Measurements from ENCODE around the gene LRRC4.

Gene LRRC4

DNA sequence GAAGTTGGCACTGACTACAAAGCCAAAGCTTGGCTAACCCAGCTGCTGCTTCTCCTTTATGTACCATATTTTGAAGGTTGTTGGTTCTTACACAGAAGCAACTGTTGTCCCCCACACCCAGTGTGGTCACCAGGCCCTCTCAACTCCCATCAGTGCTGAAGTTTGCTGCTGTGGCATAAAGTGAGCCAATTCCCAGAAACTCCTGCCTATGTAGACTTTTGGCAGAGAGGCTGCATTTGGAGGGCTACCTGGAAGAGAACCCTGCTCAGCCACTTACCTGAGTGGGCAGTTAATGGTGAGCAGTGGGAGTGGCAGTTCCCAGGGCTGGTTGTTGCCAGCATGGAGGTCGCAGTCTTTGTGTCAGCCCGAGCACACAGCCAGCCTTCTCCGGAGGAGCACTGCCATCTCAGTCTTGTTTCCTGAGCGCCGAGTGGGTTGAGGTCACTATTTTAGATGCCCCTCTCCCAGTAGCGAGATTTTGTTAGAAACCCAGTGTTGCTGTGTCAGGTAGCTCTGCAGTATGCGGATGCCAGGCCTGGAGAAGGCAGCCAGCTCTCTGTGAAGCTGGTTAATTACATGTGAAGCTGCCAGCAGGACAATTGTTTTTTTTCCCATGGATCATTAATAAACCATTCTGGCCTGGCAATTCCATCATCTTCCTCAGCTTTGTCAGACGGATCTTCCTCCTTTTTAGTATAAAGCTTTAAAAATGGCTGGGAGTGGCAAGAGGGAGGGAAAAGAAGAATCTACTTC is 24.5 kb downstream of the LRRC4 start:
- DNase-seq (ENCODE audit: low read depth), result no peak

DNA sequence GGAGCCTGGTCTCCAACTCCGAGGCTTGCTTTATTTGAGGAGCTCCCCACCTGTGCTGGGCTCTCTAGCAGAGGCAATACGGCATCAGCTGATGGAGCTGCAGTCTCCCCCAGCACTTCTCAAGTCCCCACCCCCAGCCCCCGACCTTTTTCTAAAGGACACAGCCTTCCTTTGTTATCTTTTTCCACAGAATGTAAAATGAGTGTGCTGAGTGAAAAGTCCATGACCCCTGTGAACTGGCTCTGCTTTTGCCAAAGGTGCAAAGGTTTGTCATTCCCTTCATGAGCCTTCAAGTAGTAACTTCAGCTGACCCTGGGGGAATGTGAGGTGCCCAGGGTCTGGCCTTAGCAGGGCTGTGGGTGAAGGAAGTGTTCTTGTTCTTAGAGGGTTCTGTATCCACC is 25.5 kb downstream of the LRRC4 start:
- no peak for DNase-seq (ENCODE audit: low read depth)

DNA sequence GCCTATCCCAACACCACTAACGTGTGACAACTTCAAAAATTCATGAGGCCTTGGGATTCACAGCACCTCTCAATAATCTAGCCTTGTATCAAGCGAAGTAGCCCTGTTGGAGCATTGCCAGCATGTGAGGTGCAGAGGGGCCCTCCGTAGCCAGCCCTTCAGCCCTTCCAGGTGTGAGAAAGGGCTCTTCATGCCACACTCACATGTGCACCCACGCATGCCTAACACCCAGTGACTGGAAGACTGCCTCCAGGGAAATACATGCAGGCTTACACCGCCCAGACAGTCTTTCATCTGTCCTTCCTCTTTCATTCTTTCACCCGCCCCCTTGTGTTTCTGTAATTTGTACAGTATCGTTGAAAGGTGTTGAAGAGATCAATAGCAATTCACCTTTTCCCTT is 26.1 kb downstream of the LRRC4 start:
- no peak for DNase-seq (ENCODE audit: low read depth)

DNA sequence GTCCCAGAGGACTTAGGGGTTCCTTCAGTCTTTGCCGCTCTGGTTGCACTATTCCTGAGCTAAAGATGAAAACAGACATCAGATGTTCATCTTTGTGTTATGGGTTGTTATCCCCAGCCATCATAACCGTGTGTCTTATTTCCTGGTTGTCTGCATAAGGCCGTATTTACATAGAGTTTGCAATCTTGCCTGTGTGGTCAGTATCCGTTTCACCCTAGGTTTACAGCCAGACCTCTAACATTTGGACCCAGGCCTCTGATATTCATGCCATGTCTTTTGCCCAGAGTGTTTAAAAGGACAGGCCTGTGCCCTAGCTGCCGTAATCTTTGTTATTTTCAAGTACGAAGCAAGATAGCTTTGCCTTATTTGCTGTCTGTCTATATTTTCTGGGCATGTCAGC is 26.6 kb downstream of the LRRC4 start:
- no peak for DNase-seq (ENCODE audit: low read depth)

GRCh38 chr7:128003787-128004186 is 27.4 kb downstream of the LRRC4 start:
- no peak for DNase-seq (ENCODE audit: low read depth)

DNA sequence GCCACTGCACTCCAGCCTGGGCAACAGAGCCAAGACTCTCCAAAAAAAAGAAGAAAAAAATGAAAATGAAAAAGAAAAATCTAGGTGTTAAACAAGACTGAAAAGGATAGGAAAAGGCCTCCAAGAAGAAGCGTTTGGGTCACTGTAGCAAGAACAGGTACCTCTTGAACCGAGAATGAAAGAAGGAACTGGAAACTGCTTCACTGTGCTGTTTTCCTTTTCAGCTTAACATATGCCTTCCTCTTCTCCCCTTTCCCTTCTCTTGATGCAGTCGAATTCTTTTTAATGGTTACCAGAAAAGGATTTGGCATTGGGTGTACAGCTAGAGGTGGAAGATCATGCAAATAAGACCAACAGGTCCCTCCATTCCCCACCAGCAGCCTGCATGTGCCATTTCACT is 28.1 kb downstream of the LRRC4 start:
- no peak for DNase-seq (ENCODE audit: low read depth)

DNA sequence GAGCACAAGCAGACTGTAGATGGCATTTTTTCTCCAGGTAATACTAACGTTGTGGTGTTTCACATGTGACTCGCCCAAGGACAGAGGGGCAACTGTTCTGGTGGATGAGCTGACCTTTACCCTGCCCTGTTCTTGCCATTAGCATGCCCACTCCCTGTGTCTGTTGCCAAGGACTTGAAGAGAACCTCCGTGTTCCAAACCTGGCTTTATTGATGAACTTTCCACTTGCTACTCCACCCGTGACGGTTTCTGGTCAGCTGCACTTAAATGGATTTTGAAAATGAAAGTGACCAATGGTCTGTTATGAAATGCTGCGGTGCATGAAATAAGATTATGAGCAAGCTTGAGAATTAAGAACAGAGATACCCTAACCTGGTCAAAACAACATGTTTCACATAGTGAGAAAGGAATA is 30.4 kb downstream of the LRRC4 start:
- no peak for DNase-seq (ENCODE audit: low read depth)

GRCh38 chr7:128000048-128000447 is 31.2 kb downstream of the LRRC4 start:
- no peak for DNase-seq (ENCODE audit: low read depth)

DNA sequence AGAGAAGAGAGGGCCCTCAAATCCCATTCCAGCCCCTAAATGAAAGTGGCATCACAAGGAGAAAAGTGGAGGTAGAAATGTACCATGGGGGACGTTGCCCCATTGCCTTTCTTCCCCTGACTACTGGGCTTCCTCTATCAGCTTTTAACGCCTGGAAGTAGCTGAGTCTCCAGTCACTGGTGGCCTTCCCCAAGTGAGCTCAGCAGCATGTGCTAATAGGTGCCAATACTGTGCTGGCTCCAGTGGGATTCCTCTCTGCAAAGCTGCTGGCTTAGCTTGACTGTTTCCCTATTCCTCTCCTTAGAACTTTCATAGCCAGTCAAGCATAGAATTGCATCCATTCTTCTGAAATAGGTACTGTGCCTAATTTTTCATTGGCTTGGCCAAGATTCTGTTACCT is 32.6 kb downstream of the LRRC4 start:
- no peak for DNase-seq (ENCODE audit: low read depth)

DNA sequence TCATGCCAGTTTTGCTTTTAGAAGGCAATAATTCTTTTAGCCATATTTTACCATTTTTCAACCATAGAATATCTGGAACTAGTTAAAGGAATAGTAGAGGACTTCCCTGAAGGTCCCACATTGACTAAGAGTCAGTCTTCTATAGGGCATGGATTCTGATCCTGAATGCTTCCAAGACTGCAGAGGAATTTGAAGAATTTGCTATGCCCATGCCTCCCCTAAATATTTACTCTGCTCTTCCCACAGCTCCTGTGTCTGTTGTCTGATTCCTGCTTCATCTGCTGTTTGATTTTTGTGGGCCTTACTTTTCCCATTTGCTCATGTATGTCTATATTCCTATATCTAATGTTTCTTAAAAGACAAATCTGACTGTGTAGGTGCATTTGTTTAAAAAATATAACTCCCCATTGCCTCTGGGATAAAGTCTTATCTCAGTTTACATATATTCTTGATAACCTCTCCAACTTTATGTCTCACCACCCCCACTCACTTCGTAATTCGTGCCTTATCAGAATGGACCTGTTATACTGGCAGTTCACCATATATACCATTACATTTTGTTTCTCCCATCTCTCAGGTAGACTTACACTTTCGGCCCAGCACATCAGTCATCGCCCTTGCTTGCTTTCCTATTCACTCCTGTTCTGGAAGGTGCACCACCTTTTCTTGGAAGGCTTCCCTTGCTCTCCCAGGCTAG is 33.9 kb downstream of the LRRC4 start:
- DNase-seq (ENCODE audit: low read depth), result no peak

GRCh38 chr7:127996253-127997071 is 34.8 kb downstream of the LRRC4 start:
- no peak for DNase-seq (ENCODE audit: low read depth)

DNA sequence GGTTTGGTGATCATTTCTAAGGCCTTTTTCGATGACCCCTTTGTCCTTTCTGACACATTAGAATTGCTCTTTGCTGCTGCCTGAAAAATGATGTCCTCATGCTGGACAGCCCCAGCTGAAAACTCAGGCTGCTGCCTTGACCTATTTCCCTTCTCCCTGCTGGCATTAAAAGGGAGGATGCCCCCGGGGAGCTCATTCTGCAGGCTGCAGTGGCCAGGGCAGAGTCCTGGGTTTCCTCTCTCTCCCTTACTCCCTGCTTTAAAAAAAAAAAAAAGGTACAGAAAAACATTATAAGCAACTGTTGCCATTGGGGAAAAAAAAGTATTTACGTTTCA is 35.4 kb downstream of the LRRC4 start:
- DNase-seq (ENCODE audit: low read depth), result no peak

DNA sequence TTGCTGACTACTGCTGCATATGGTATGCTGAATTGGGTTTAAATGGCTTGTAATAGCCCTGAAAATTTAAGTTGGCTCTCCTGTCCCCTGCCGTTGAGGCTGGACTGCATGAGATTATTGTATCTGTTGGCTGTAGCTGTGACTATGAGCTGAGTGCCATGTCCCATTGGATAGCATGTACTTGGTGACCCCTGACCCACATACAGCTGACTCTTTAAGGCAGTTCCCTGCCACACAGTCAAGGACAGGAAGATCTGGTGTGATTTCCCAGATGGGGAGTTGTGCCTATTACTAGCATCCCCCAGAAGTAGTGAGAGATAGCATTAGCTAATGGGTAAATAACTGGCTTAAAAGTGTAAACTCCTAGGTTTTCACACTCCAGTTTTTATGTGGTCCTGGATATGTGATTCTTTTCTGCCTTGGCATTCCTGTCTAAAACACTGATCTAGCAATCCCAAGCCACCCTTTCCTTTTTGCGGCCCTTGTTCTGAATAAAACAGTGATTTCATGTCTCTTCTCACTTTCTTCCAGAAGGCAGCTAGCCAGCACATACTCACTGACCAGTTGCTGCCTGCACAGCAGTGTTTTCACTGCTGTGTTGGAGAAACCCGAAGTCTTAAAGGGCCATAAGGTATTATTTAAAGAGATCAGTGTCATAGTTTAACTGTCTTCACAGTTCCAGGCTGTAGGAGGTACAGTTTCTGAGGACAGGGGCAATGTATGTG is 35.9 kb downstream of the LRRC4 start:
- DNase-seq (ENCODE audit: low read depth), result no peak

- no peak for DNase-seq (ENCODE audit: low read depth)
Observed at GRCh38 chr7:127993987-127994386, 37.2 kb downstream of the LRRC4 start.

DNA sequence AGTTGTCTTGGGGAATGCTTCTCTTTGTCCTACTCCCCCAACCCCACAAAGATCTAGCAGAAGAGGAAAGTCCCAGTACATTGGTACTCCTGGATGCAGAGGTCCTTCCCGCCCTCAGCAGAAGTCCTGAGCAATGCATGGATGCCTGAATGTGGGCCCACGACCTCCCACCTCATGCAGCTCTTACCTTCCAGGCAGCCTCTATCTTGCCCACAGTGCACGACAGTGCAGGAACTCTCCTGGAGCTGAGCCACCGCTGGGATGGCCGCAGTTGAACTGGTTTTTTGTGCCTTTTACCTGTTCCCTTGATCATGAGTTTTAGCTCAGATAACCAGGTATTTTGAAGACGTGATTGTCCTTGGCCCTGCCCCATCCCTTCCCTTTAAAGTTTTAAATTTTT is 37.9 kb downstream of the LRRC4 start:
- no peak for DNase-seq (ENCODE audit: low read depth)

GRCh38 chr7:127988751-127989150 is 42.5 kb downstream of the LRRC4 start:
- DNase-seq (ENCODE audit: low read depth), result no peak

DNA sequence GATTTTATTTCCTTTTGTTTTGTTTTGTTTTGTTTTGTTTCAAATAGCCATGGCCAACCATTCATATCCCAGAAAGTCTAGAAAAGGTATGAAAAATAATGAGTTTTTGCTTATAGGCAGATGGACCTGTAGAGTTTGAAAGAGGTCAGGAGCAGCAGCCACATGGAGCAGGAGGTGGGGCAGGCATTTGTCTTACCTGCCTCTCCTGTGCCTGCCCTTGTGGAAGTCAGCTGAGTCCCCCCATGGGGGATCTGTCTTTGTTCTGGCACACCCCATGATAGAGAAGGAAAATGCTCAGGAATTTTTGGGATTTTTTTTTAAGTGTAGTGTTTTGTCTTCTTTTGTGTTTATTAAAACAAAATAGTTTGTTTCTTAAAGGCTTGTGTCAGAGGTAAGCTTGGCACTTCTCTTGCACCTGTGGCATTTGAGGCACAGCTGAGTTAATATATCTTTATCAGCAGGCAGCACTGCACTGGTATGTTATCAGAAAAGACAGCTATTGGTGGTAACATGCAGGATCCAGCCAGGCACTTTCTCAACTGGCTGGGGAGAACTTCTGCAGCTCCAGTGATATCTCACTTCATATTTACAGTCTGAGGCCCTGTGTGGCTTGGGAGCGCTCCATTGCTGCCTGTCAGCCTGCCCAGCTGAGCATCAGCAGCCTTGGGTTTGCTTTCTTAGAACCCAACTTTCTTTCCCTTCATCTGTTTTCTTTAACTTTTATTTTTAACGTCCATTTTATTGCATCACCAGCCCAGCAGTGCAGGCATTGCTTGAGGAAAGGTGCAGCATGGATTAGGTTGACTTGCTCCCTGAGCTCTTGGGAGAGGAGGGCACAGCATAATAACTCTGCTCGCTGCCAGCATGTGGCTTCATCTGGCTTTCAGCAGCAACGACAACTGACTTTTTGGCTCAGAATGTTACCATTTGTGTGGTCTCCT is 44.4 kb downstream of the LRRC4 start:
- no peak for DNase-seq (ENCODE audit: low read depth)

DNA sequence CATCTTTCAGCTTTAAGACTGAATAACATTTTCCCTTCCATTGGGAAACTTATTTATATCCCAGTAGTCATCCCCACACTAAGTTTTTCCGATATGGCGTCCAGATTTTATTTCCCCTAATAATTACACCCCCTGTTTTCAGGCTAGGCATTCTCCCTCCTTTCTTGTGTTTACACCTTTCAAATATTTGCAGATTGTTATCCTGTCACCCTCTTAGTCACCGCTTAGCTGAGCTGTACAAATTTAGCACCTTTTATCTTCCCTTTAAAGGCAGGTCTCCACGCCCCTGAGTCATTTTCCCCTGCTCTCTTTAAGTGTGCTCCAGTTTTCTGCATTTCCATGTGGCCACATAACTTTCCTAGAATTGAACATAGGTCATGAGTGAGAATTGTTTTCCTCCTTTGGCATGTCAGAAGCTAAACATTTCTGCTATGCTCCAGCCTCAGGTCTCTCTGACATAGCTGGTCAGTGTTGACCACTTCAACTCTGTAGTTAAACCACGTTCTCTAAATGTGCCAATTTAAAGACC is 47.4 kb downstream of the LRRC4 start:
- DNase-seq (ENCODE audit: low read depth), result no peak

- DNase-seq (ENCODE audit: low read depth), result no peak
Observed at GRCh38 chr7:127981965-127982364, 49.3 kb downstream of the LRRC4 start.

DNA sequence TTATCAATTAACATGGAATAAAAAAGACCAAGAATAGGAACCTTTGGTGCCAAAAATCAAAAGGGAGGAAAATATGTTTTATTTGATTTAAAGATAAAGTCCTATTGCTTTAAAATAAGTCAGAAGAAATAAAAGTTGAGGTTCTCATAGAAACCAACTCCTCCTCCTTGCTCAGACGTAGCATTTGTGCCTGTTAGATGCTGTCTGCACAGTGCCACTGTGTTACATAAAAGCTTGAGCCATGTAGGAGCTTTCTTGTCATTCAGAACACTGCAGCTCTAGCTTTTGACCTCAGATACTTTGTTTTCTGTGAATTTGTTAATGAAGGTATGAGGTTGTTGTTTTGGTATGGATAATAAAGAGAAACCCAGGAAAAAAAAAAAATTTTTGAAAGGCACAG is 50.3 kb downstream of the LRRC4 start:
- no peak for DNase-seq (ENCODE audit: low read depth)

DNA sequence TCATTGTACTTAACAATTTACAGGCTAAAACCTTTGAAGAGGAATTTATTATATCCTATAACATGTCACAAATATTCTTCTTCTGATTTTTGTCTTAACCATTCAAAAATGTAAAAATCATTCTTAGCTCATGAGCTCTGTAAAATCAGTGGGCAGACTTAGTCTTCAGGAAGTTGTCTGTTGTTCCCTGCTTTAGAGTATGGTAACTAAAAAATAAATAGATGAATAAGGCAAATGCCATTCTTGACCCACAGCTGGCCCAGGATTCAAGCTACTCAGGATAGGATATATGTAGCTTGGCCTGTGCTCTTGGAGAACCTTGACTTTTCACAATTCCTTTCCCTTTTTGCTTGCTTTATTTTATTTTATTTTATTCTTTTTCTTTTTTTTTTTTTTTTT is 51.5 kb downstream of the LRRC4 start:
- no peak for DNase-seq (ENCODE audit: low read depth)

Data from stimulated activated CD8-positive, alpha-beta memory T cell treated with anti-CD3 and anti-CD28 coated beads, Interleukin-15, amount 100 ng/mL, for 1 hour (primary cell).